K562 (cell line): Measurements from ENCODE around the gene TCEAL9. TPM values are rescaled to one million over a fixed set of nuclear protein-coding genes. Genes with fewer than 3 reads are reported as not detected.

ENCODE experiments used
- ARHGAP35 ChIP-seq: fragments of 450-650 bp; IDR thresholded peaks from 2 replicates; pipeline ENCODE4 v1.6.1; 2018; ENCODE audit not compliant: partially characterized antibody
- BRD9 ChIP-seq: fragments of 450-650 bp; IDR thresholded peaks from 2 replicates; pipeline ENCODE4 v1.6.1; 2018; ENCODE audit warnings: low read depth; ENCODE audit not compliant: partially characterized antibody
- CXXC5 ChIP-seq: fragments of 250-450 bp; sonication (Bioruptor Pico); IDR thresholded peaks from 2 replicates; pipeline ENCODE4 v1.8.0; 2022; ENCODE audit warnings: inconsistent platforms, mild to moderate bottlenecking, moderate library complexity
- DDX20 ChIP-seq: fragments of 450-650 bp; IDR thresholded peaks from 2 replicates; pipeline ENCODE4 v1.6.1; 2016; ENCODE audit warnings: missing genetic modification characterization, low read depth, mild to moderate bottlenecking, missing compliant biosample characterization, moderate library complexity
- ELF4 ChIP-seq: fragments of 450-650 bp; formaldehyde crosslinking; IDR thresholded peaks from 2 replicates; pipeline ENCODE4 v1.4.0; 2022; ENCODE audit warnings: missing genetic modification characterization
- ELK3 ChIP-seq: fragments of 450-650 bp; formaldehyde crosslinking; IDR thresholded peaks from 2 replicates; pipeline ENCODE4 v1.4.0; 2020; ENCODE audit warnings: mild to moderate bottlenecking
- ETS1 ChIP-seq: conservative IDR thresholded peaks from 2 replicates; pipeline ENCODE4 v1.6.1; 2011; ENCODE audit warnings: low read depth, mild to moderate bottlenecking, low read length; ENCODE audit not compliant: control insufficient read depth
- FIP1L1 ChIP-seq: fragments of 200-400 bp; formaldehyde crosslinking; IDR thresholded peaks from 2 replicates; pipeline ENCODE4 v1.6.1; 2018; ENCODE audit warnings: mild to moderate bottlenecking, low read depth, low read length; ENCODE audit not compliant: poor library complexity, severe bottlenecking
- FOXJ2 ChIP-seq: fragments of 200-800 bp; sonication (Bioruptor generic); IDR thresholded peaks from 2 replicates; pipeline ENCODE4 v1.6.1; 2016; ENCODE audit warnings: missing genetic modification characterization, missing compliant biosample characterization
- HOMEZ ChIP-seq: fragments of 250-450 bp; sonication (Bioruptor Pico); IDR thresholded peaks from 2 replicates; pipeline ENCODE4 v1.4.0; 2020; ENCODE audit warnings: mild to moderate bottlenecking, moderate library complexity
- NCOA6 ChIP-seq: fragments of 450-650 bp; IDR thresholded peaks from 2 replicates; pipeline ENCODE4 v1.6.1; 2017; ENCODE audit warnings: mild to moderate bottlenecking
- POLR2A ChIP-seq: fragments of 450-650 bp; conservative IDR thresholded peaks from 2 replicates; pipeline ENCODE4 v1.6.1; 2016
- POU5F1 ChIP-seq: fragments of 150-350 bp; IDR thresholded peaks from 2 replicates; pipeline ENCODE4 v1.6.1; 2014; ENCODE audit warnings: borderline replicate concordance, low read length, low read depth, mild to moderate bottlenecking; ENCODE audit not compliant: partially characterized antibody
- RBM15 ChIP-seq: fragments of 200-400 bp; formaldehyde crosslinking; IDR thresholded peaks from 2 replicates; pipeline ENCODE4 v1.6.1; 2018; ENCODE audit warnings: mild to moderate bottlenecking, low read length, moderate library complexity; ENCODE audit not compliant: insufficient read depth
- RBM34 ChIP-seq: fragments of 200-400 bp; formaldehyde crosslinking; IDR thresholded peaks from 2 replicates; pipeline ENCODE4 v1.6.1; 2018; ENCODE audit warnings: low read length, borderline replicate concordance; ENCODE audit not compliant: insufficient read depth
- ZEB2 ChIP-seq: fragments of 450-650 bp; IDR thresholded peaks from 2 replicates; pipeline ENCODE4 v1.6.1; 2016
- ZNF12 ChIP-seq: sonication (generic); formaldehyde crosslinking; IDR thresholded peaks from 2 replicates; pipeline ENCODE4 v1.4.0; 2020; ENCODE audit warnings: mild to moderate bottlenecking, missing genetic modification reagents
- ZNF124 ChIP-seq: sonication (generic); formaldehyde crosslinking; IDR thresholded peaks from 2 replicates; pipeline ENCODE4 v1.8.1; 2022; ENCODE audit warnings: missing genetic modification reagents
- ZNF444 ChIP-seq: fragments of 250-450 bp; sonication (Bioruptor Pico); IDR thresholded peaks from 2 replicates; pipeline ENCODE4 v1.4.0; 2020; ENCODE audit warnings: mild to moderate bottlenecking, moderate library complexity
- ZNF583 ChIP-seq: fragments of 250-450 bp; sonication (Bioruptor Pico); IDR thresholded peaks from 2 replicates; pipeline ENCODE4 v1.4.0; 2020
- polyA plus RNA-seq, 8 experiments: library from polyadenylated mRNA; depleted of rRNA in 4 of 8; stranded (reverse) in 5 of 8; unstranded in 3 of 8; fragments of >200 nt; fragmentation: Nextera tagmentation in 2 of 8; fragmentation: Illumina TruSeq in 1 of 8; extraction: Ambion mirVana in 2 of 8; extraction: Trizol in 1 of 8; gene quantifications; 2 replicates each; pipeline versions ENCODE4 v1.2.1 to v1.2.3, GENCODE V29; 2011 to 2014; ENCODE audit warnings: inconsistent platforms in 1 of 8, missing spikeins in 1 of 8
- total RNA-seq, 7 experiments: library from RNA; depleted of rRNA in 6 of 7; stranded (reverse); fragments of >200 nt in 6 of 7; fragmentation: Illumina TruSeq in 2 of 7; extraction: Trizol in 2 of 7; gene quantifications; 2 replicates each; pipeline versions ENCODE4 v1.2.1 to v1.2.3, GENCODE V29; 2011 to 2021; ENCODE audit warnings: low replicate concordance in 1 of 7
- TF ChIP-seq, protein P1 (sequence below): IDR thresholded peaks from 2 replicates; pipeline ENCODE4 v1.6.1; 2012; ENCODE audit warnings: low read depth, low read length, improper control_type of control experiment, borderline replicate concordance
- TF ChIP-seq, protein P2 (sequence below): IDR thresholded peaks from 2 replicates; pipeline ENCODE4 v1.6.1; 2011; ENCODE audit warnings: borderline replicate concordance, low read depth, mild to moderate bottlenecking, moderate library complexity, low read length; ENCODE audit not compliant: insufficient read depth, poor library complexity, severe bottlenecking

The TCEAL9 gene
- total and polyA plus RNA-seq, 9 of the 15 experiments (the other 6 are each of a cell fraction or from before 2014, with no cell fraction given): 16.2 to 106 (median 69.6) TPM

DNA sequence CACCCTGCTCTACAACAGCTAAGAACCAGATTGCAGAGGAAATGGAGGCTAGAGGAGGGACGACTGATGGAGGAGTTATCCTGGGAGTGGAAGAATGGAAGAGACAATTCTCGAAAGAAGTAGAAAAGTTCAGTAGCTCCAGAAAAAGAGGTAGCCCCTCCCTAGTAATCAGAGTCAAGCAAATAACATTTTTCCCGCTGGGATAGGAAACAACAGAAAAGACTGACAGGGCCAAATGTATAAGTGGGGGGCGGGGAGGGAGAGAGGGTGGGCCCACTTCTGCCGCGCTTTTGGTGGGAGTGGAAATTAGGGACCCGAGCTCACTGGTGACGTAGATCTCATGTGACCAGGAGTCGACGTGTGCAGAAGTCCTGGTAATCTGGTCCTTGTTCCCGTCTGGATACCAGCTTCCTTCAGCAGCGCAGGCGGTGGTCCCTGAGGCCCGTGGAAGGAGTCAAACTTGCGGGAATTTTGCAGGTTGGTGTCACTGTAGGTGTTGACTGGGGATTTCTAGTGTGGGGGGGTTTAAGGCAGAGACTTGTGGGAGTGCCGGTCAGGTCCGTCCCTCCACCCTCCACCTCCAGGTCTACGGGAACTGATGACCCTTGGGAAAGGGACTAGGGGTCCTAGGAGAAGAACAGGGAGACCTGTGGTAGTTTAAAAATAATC, at the start of gene TCEAL9 (continued):
- TF ChIP-seq RBM34 (no peak), ZNF583 (CRISPR knock-in tag) (no peak), ARHGAP35 (no peak), ELK3 (CRISPR knock-in tag) (no peak), RBM15 (no peak), ZNF12 (no peak), NCOA6 (no peak), ZNF444 (CRISPR knock-in tag) (no peak), DDX20 (tag) (no peak), ZNF124 (CRISPR knock-in tag) (no peak), BRD9 (no peak), FIP1L1 (no peak), HOMEZ (CRISPR knock-in tag) (no peak), ZEB2 (no peak), ELF4 (CRISPR knock-in tag) (no peak), ETS1 (no peak), CXXC5 (CRISPR knock-in tag) (no peak), POLR2A (peak; percentile 65), FOXJ2 (tag) (no peak), POU5F1 (no peak)
- TF ChIP-seq, protein P1, sequence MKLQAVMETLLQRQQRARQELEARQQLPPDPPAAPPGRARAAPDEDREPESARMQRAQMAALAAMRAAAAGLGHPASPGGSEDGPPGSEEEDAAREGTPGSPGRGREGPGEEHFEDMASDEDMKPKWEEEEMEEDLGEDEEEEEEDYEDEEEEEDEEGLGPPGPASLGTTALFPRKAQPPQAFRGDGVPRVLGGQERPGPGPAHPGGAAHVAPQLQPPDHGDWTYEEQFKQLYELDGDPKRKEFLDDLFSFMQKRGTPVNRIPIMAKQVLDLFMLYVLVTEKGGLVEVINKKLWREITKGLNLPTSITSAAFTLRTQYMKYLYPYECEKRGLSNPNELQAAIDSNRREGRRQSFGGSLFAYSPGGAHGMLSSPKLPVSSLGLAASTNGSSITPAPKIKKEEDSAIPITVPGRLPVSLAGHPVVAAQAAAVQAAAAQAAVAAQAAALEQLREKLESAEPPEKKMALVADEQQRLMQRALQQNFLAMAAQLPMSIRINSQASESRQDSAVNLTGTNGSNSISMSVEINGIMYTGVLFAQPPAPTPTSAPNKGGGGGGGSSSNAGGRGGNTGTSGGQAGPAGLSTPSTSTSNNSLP: no peak
- TF ChIP-seq, protein P2, sequence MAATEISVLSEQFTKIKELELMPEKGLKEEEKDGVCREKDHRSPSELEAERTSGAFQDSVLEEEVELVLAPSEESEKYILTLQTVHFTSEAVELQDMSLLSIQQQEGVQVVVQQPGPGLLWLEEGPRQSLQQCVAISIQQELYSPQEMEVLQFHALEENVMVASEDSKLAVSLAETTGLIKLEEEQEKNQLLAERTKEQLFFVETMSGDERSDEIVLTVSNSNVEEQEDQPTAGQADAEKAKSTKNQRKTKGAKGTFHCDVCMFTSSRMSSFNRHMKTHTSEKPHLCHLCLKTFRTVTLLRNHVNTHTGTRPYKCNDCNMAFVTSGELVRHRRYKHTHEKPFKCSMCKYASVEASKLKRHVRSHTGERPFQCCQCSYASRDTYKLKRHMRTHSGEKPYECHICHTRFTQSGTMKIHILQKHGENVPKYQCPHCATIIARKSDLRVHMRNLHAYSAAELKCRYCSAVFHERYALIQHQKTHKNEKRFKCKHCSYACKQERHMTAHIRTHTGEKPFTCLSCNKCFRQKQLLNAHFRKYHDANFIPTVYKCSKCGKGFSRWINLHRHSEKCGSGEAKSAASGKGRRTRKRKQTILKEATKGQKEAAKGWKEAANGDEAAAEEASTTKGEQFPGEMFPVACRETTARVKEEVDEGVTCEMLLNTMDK: no peak
